Activated CD8-positive, alpha-beta memory T cell treated with anti-CD3 and anti-CD28 coated beads for 48 hours (primary cell): Measurements from ENCODE around the gene TRPC1.

ENCODE experiments used
- DNase-seq, 3 experiments: peaks; one replicate each; pipeline ENCODE4 v3.0.0-alpha.2; 2020; ENCODE audit warnings: low read depth in 2 of 3, low spot score in 2 of 3

TRPC1 gene

DNA sequence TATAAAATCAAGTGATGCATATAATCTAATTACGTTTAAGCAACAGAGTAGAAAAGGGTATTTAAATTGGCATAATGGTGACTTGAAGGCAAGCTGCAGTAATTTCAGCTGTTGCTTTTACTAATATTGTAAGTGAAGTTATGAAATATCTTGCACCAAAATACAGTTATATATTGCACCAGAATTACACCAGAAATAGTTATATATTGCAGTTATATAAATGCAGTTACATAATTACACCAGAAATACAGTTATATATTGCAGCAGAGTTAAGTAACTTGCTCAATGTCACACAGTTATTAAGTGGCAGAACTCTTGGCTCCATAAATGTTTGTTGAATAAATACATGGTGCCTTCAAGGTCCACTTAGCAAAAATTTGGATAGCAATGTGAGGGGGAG is 113.7 kb downstream of the TRPC1 start:
- no peak for DNase-seq

DNA sequence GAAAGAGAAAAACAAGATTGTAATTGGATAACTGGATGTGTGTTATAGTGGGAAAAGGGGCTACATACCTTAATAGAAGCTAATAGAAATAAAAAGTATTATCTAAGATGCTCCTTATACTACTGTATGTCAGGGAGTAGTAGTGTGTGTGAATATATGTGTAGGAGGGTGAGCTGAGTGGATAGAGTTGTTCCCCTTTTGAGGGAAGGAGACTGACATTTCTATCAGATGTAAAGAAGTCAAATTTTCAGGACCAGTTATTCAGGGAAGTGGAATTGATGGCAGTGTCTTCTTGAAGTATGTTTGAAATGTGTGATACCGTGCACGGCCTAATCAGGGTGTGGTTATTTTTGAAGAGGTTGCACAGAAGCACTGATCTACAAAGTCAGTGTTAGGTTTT is 116.0 kb downstream of the TRPC1 start:
- no peak for DNase-seq

DNA sequence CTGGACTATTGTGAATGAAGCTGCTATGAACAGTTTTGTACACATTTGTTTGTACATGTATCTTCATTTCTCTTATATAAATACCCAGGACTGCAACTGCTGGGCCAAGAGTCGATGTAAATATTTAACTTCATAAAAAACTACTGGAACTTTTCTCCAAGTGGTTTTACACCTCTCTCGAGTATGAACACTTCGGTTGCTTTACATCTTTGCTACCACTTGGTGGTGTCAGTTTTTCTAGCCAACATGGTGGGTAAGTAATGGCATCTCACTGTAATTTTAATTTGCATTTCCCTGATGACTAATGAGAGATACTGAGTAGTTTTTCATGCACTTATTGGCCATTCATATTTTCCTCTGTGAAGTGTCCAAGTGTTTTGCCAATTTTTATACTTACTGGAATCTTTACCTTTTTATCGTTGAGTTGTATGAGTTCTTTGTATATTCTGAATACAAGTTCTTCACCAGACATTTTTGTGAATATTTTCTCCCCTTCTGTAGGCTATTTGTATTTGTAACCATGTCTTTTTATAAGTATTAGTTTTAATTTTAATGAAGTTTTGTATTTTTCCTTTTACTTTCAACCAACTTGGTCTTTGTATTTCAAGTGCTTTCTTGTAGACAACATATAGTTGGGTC is 120.6 kb downstream of the TRPC1 start:
- no peak for DNase-seq

DNA sequence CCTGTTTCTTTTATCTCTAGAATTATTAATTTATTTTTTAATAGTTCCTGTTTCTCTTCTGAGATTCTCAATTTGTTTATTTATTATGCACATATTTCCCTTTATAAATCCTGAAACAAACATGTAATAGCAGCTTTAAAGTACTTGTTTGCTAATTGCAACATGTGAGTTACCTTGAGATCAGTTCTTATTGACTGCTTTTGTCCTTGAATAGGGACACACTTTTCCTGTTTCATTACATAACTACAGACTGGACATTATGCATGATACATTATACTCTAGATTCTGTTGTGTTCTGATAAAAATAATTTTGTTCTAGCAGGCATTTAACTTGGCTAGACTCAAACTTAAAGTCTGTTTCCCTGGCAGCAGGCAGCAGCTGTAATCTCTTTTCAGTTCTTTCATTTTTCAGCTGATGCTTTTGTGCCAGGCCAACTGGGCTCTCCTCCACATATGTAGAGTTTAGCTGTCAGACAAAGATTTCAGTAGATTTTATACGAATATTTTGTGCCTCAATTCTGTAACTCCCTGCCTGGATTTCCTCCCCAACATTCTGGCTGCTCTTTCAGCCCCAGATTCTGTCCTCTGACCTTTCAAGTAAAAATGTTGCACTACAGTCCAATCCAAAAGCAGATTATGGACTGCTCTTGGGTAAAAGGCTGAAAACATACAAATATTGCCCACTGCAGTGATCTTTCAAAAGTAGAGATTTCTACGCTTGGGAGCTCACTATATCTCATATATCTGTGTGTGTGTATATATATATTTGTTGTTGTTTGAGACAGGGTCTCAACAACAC is 123.1 kb downstream of the TRPC1 start:
- no peak for DNase-seq

DNA sequence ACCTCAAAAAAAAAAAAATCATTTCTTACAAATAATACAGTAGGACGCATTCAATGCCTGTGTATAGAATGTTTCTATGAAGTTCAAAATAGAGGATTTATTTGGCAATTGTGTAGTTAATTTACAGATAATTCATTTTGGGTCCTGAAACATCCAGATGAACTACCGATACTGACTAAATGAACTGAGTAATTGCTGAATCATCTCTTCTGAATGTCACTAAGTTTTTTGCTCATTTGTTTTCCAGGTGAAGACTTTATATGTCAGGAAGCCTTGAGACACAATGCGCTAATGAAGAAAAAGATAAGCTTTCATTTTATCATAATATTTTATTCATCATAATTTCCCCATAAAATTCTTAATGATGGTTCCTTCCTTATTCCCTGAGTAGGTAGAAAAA is 125.3 kb downstream of the TRPC1 start:
- no peak for DNase-seq

DNA sequence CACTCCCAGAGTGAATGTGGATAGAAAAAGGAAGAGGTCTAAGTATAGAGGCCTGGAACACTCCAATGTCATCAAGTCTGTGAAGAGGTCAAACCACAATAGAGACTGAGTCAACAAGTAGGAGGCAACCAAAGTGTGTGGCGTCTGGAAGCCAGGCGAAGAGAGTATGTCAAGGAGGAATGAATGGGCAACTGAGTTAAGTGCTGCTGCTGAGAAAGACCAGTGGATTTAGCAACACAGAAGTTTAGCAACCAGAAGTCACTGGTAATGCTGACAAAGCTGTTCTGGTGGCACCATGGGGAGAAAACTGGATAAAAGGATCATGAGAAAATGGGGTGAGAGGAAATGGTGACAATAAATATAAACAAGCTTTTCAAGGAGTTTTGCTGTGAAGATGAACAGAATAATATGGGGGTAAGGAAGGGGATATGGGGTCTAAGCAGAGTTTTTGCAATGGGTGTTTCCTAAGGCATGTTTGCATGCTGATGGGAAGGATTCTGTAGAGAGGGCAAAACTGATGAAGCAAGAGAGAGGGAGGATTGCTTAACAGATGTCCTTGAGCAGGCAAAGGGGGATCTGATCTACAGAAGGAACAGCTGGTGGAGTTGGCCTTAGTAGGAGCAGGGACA is 126.7 kb downstream of the TRPC1 start:
- DNase-seq = no peak

DNA sequence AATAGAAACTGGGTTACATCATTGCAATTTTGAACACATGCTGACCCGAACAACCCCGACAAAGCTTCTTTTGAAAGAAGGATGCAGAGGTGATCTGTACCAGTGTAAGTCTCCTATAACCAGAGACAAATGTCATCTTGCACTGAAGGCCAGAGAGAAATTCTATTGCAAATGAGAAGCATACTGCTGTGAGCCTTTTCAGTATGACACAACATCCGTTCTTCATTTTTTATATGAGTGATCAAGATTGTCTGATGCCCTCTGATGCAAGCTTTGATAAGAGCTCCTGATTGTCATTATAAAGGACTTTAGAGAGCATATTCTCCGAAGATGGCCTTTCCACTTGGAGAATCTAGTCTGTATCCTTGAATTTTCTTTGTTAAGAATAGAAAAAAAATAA is 128.2 kb downstream of the TRPC1 start:
- no peak for DNase-seq

DNA sequence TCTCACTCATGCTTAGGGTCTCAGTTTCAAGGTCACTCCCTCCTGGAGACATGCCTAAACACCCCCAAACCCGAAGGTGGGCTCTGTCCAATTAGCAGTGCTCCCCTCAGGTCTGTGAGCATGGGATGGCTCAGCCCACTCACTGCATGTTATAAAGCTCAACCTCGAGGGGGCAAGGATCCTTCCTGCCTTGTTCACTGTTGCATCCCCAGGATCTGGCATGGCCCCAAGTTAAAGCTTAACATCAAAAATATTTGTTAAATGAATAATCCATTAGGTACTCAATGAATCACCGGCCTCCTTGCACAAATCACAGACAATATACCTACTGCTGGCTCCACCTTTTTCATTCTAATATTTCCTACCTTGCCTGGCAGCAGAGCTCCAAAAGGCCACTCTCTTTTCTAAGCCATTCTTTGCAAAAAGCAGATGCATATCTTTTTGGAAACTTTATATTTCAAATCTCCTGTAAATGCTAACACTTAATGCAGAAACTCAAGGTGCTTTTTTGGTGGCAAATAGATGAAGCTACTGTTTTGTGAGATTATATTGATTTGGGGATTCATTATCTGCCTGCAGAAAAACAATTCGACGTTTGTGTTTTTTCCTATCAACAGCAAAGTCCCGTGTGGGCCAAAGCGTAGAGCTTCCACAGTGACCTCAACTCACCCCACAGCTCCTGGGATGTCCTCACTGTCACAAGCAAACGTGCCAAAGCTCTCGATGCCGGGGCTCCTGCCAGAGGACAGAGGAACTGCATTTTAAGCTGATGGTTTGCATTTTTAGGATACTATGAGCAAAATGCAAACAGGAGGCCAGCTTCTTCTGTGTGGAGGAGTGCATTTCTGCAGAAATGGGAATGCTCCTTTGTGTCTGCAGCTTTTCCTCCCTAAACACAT is 129.7 kb downstream of the TRPC1 start:
- no peak for DNase-seq

DNA sequence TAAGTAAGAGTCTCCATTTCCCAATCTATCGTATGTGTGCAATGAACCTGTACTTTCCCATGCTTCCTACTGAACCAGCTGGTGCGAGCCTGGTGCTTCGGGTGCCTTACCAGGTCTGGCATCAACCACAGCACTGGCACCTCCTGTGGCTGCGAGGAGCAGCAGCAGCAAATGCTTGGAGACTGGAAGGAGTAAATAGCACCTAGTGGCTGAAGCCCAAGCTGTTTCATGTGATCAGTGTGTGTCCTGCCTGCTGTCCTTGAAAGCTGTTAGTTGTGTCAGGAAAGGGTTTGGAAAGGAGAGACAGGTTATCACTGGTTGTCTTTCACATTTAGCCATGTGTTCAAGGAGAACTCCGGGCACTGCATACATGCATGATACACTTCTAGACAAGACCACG is 133.2 kb downstream of the TRPC1 start:
- no peak for DNase-seq
